HAP-1 (cell line): ENCODE results near the gene IPO13.

Source experiments
- DNase-seq, 2 experiments: peaks; one replicate each; pipeline ENCODE4 v3.0.0-alpha.2; 2016 to 2020; ENCODE audit warnings: low spot score in 2 of 2
- H3K27me3 ChIP-seq: fragments of 250-450 bp; sonication (Bioruptor Pico); 2 replicates; pipeline ENCODE4 v1.5.1; 2020; ENCODE audit warnings: low read depth, mild to moderate bottlenecking, moderate library complexity
- H3K36me3 ChIP-seq: fragments of 250-450 bp; sonication (Bioruptor Pico); replicated peaks from 2 replicates; pipeline ENCODE4 v1.5.1; 2020; ENCODE audit warnings: mild to moderate bottlenecking
- H3K4me1 ChIP-seq: fragments of 250-450 bp; sonication (Bioruptor Pico); 2 replicates; pipeline ENCODE4 v1.5.1; 2020; ENCODE audit warnings: mild to moderate bottlenecking
- H3K4me3 ChIP-seq: fragments of 250-450 bp; sonication (Bioruptor Pico); 2 replicates; pipeline ENCODE4 v1.5.1; 2020; ENCODE audit warnings: mild to moderate bottlenecking, moderate library complexity
- H3K9me3 ChIP-seq: fragments of 250-450 bp; sonication (Bioruptor Pico); 2 replicates; pipeline ENCODE4 v1.5.1; 2020; ENCODE audit warnings: mild to moderate bottlenecking, moderate library complexity
- in situ Hi-C: fragments of 300-500 bp; cut with MboI; formaldehyde crosslinking; loops from 3 replicates; pipeline ENCODE4 v1.14.3; 2020; ENCODE audit warnings: low sequenced_read_pairs, inconsistent platforms, mixed read lengths

The IPO13 gene

GRCh38 chr1:43997295-43997999, 50.7 kb downstream of the IPO13 start:
- no peaks in the 10 kb centered on the region for H3K27me3 ChIP-seq
- H3K4me3 ChIP-seq = no peak overlapping the region
- in situ Hi-C loops = no loop called here
- no peak for DNase-seq
- H3K9me3 ChIP-seq = no peaks in the 10 kb centered on the region
- H3K4me1 ChIP-seq = peaks cover 3% of the 10 kb centered on the region; the same call in 1 of the 2 replicates
- peaks cover 5% of the 10 kb centered on the region; the same call in 1 of the 2 replicates for H3K36me3 ChIP-seq

- in situ Hi-C loops = no loop called here
- DNase-seq = no peak
- Histone ChIP-seq H3K4me3 (no peak overlapping the region), H3K36me3 (peaks cover 5% of the 10 kb centered on the region; the same call in 1 of the 2 replicates), H3K4me1 (peaks cover 3% of the 10 kb centered on the region; the same call in 1 of the 2 replicates), H3K9me3 (no peaks in the 10 kb centered on the region), H3K27me3 (no peaks in the 10 kb centered on the region)
These were observed 51.2 kb downstream of the IPO13 start for GRCh38 chr1:43998000-43998378.

- no peak for DNase-seq
- peaks cover 3% of the 10 kb centered on the region; the same call in 1 of the 2 replicates for H3K4me1 ChIP-seq
- in situ Hi-C loops = no loop called here
- H3K36me3 ChIP-seq = peaks cover 5% of the 10 kb centered on the region; the same call in 1 of the 2 replicates
- no peaks in the 10 kb centered on the region for H3K27me3 ChIP-seq
- H3K9me3 ChIP-seq = no peaks in the 10 kb centered on the region
- no peak overlapping the region for H3K4me3 ChIP-seq
These were observed 52.7 kb downstream of the IPO13 start for GRCh38 chr1:43999455-43999854.

- Histone ChIP-seq H3K4me3 (no peak overlapping the region), H3K27me3 (no peaks in the 10 kb centered on the region), H3K9me3 (no peaks in the 10 kb centered on the region), H3K4me1 (peaks cover 3% of the 10 kb centered on the region; the same call in 1 of the 2 replicates), H3K36me3 (peaks cover 6% of the 10 kb centered on the region)
- DNase-seq = no peak
- in situ Hi-C loops = no loop called here
These were observed 53.4 kb downstream of the IPO13 start for GRCh38 chr1:44000122-44000665.

GRCh38 chr1:44002165-44002564, 55.4 kb downstream of the IPO13 start:
- in situ Hi-C loops = no loop called here
- Histone ChIP-seq H3K4me1 (no peaks in the 10 kb centered on the region), H3K9me3 (no peaks in the 10 kb centered on the region), H3K27me3 (no peaks in the 10 kb centered on the region), H3K36me3 (peaks cover 9% of the 10 kb centered on the region), H3K4me3 (no peak overlapping the region)
- no peak for DNase-seq

GRCh38 chr1:44002606-44003157, 55.9 kb downstream of the IPO13 start:
- no peak for DNase-seq
- no peaks in the 10 kb centered on the region for H3K27me3 ChIP-seq
- H3K9me3 ChIP-seq = no peaks in the 10 kb centered on the region
- in situ Hi-C loops = no loop called here
- peaks cover 9% of the 10 kb centered on the region for H3K36me3 ChIP-seq
- H3K4me3 ChIP-seq = no peak overlapping the region
- H3K4me1 ChIP-seq = no peaks in the 10 kb centered on the region

GRCh38 chr1:44008259-44008658, 61.5 kb downstream of the IPO13 start:
- peaks cover 4% of the 10 kb centered on the region for H3K36me3 ChIP-seq
- H3K4me1 ChIP-seq = no peaks in the 10 kb centered on the region
- DNase-seq = no peak
- in situ Hi-C loops = no loop called here
- H3K27me3 ChIP-seq = no peaks in the 10 kb centered on the region
- no peak overlapping the region for H3K4me3 ChIP-seq
- H3K9me3 ChIP-seq = no peaks in the 10 kb centered on the region

- H3K4me1 ChIP-seq = no peaks in the 10 kb centered on the region
- H3K4me3 ChIP-seq = no peak overlapping the region
- DNase-seq = no peak
- in situ Hi-C loops = no loop called here
- no peaks in the 10 kb centered on the region for H3K9me3 ChIP-seq
- H3K27me3 ChIP-seq = no peaks in the 10 kb centered on the region
- H3K36me3 ChIP-seq = no peaks in the 10 kb centered on the region; the same call in 1 of the 2 replicates
These were observed 64.3 kb downstream of the IPO13 start for GRCh38 chr1:44010935-44011471.

GRCh38 chr1:44012404-44012803, 65.7 kb downstream of the IPO13 start:
- in situ Hi-C loops = no loop called here

GRCh38 chr1:44012941-44013609, 66.3 kb downstream of the IPO13 start:
- no peaks in the 10 kb centered on the region for H3K27me3 ChIP-seq
- no peak for DNase-seq
- 0 out of 2 replicates have a peak, but pooled peaks cover 3% of the 10 kb centered on the region for H3K36me3 ChIP-seq
- in situ Hi-C loops = no loop called here
- H3K4me1 ChIP-seq = no peaks in the 10 kb centered on the region
- H3K9me3 ChIP-seq = no peaks in the 10 kb centered on the region
- H3K4me3 ChIP-seq = no peak overlapping the region

More at GRCh38 chr1:44012404-44012803, 65.7 kb downstream of the IPO13 start:
- no peak for DNase-seq
- no peaks in the 10 kb centered on the region for H3K27me3 ChIP-seq
- no peaks in the 10 kb centered on the region for H3K36me3 ChIP-seq
- no peaks in the 10 kb centered on the region for H3K9me3 ChIP-seq
- H3K4me1 ChIP-seq = no peaks in the 10 kb centered on the region
- H3K4me3 ChIP-seq = no peak overlapping the region

- in situ Hi-C loops = no loop called here
These were observed 67.2 kb downstream of the IPO13 start for GRCh38 chr1:44013949-44014348.

GRCh38 chr1:44014365-44015104, 67.8 kb downstream of the IPO13 start:
- in situ Hi-C loops = no loop called here
- H3K9me3 ChIP-seq = no peaks in the 10 kb centered on the region
- no peak for DNase-seq

More at GRCh38 chr1:44013949-44014348, 67.2 kb downstream of the IPO13 start:
- Histone ChIP-seq H3K4me1 (no peaks in the 10 kb centered on the region), H3K36me3 (0 out of 2 replicates have a peak, but pooled peaks cover 3% of the 10 kb centered on the region), H3K9me3 (no peaks in the 10 kb centered on the region), H3K27me3 (no peaks in the 10 kb centered on the region), H3K4me3 (no peak overlapping the region)
- no peak for DNase-seq

GRCh38 chr1:44015206-44015605, 68.5 kb downstream of the IPO13 start:
- Histone ChIP-seq H3K4me1 (no peaks in the 10 kb centered on the region), H3K27me3 (no peaks in the 10 kb centered on the region), H3K9me3 (no peaks in the 10 kb centered on the region), H3K36me3 (0 out of 2 replicates have a peak, but pooled peaks cover 3% of the 10 kb centered on the region), H3K4me3 (no peak overlapping the region)
- no peak for DNase-seq
- in situ Hi-C loops = no loop called here

More at GRCh38 chr1:44014365-44015104, 67.8 kb downstream of the IPO13 start:
- H3K4me3 ChIP-seq = no peak overlapping the region
- H3K27me3 ChIP-seq = no peaks in the 10 kb centered on the region
- 0 out of 2 replicates have a peak, but pooled peaks cover 3% of the 10 kb centered on the region for H3K36me3 ChIP-seq
- no peaks in the 10 kb centered on the region for H3K4me1 ChIP-seq
